Chondrocyte (in vitro differentiated cells): ENCODE results near the gene DPYSL5. TPM values are rescaled to one million over a fixed set of nuclear protein-coding genes. Genes with fewer than 3 reads are reported as not detected.

Source experiments
- DNase-seq: peaks from one replicate; pipeline ENCODE4 v3.0.0; 2021; ENCODE audit warnings: mixed read lengths, low spot score
- H3K27ac Mint-ChIP-seq: one replicate; pipeline ENCODE4 v1.8.0; 2021; ENCODE audit warnings: mild to moderate bottlenecking, moderate library complexity, mixed read lengths; ENCODE audit not compliant: unreplicated experiment
- H3K27me3 Mint-ChIP-seq: 2 replicates; pipeline ENCODE4 v1.8.0; 2021; ENCODE audit warnings: low read depth, mixed read lengths
- H3K36me3 Mint-ChIP-seq: 2 replicates; pipeline ENCODE4 v1.8.0; 2021; ENCODE audit warnings: low read depth, mixed read lengths
- H3K4me1 Mint-ChIP-seq: 2 replicates; pipeline ENCODE4 v1.8.0; 2021; ENCODE audit warnings: low read depth, mild to moderate bottlenecking, mixed read lengths
- H3K4me3 Mint-ChIP-seq: one replicate; pipeline ENCODE4 v1.8.0; 2021; ENCODE audit warnings: mild to moderate bottlenecking, moderate library complexity, mixed read lengths; ENCODE audit not compliant: unreplicated experiment
- H3K9me3 Mint-ChIP-seq: 2 replicates; pipeline ENCODE4 v1.8.0; 2021; ENCODE audit warnings: low read depth, mixed read lengths
- CTCF ChIP-seq: fragments of 200-600 bp; sonication (generic); IDR thresholded peaks from 2 replicates; pipeline ENCODE4 v1.5.0; 2021; ENCODE audit warnings: antibody characterized with exemption, mild to moderate bottlenecking, moderate library complexity
- total RNA-seq: library from RNA; stranded (reverse); gene quantifications from 3 replicates; pipeline ENCODE4 v1.2.1, GENCODE V29; 2021

Gene DPYSL5
- total RNA-seq, 1 donor from 2014 or later = 0.25 TPM

- Mint-ChIP-seq H3K36me3 (no peaks in the 10 kb centered on the region), H3K27me3 (peaks cover 2% of the 10 kb centered on the region), H3K4me1 (peaks cover 24% of the 10 kb centered on the region), H3K27ac (no peak overlapping the region), H3K9me3 (no peaks in the 10 kb centered on the region), H3K4me3 (no peak overlapping the region)
- DNase-seq = no peak
- TF ChIP-seq CTCF = no peak
Measured at GRCh38 chr2:26924731-26925099, 76.8 kb downstream of the DPYSL5 start.

- H3K27ac Mint-ChIP-seq = peak overlapping the region; percentile 74
- no peak overlapping the region for H3K4me3 Mint-ChIP-seq
- H3K4me1 Mint-ChIP-seq = peaks cover 24% of the 10 kb centered on the region
- H3K9me3 Mint-ChIP-seq = no peaks in the 10 kb centered on the region
- no peak for TF ChIP-seq CTCF
- no peaks in the 10 kb centered on the region for H3K36me3 Mint-ChIP-seq
- DNase-seq = no peak
- H3K27me3 Mint-ChIP-seq = peaks cover 2% of the 10 kb centered on the region
Measured at GRCh38 chr2:26925100-26925791, 77.3 kb downstream of the DPYSL5 start.

GRCh38 chr2:26927221-26927620 lies 79.3 kb downstream of the DPYSL5 start:
- no peak for DNase-seq
- Mint-ChIP-seq H3K9me3 (no peaks in the 10 kb centered on the region), H3K36me3 (no peaks in the 10 kb centered on the region), H3K4me1 (peaks cover 24% of the 10 kb centered on the region), H3K27me3 (peaks cover 4% of the 10 kb centered on the region), H3K27ac (no peak overlapping the region), H3K4me3 (no peak overlapping the region)
- no peak for TF ChIP-seq CTCF

- Mint-ChIP-seq H3K4me3 (no peak overlapping the region), H3K27me3 (peaks cover 20% of the 10 kb centered on the region)
Measured at GRCh38 chr2:26932974-26933373, 85.0 kb downstream of the DPYSL5 start.

More at GRCh38 chr2:26932974-26933373, 85.0 kb downstream of the DPYSL5 start:
- no peak for DNase-seq
- Mint-ChIP-seq H3K27ac (no peak overlapping the region), H3K36me3 (no peaks in the 10 kb centered on the region), H3K9me3 (no peaks in the 10 kb centered on the region), H3K4me1 (no peaks in the 10 kb centered on the region)
- TF ChIP-seq CTCF = no peak
